Mucosa of descending colon (tissue), 3 donors: ENCODE measurements around the gene GBP5. TPM values are rescaled to one million over a fixed set of nuclear protein-coding genes. Genes with fewer than 3 reads are reported as not detected.
"Not testable (repeated sequence)": the region's sequence is repeated elsewhere in the genome, so short reads cannot be mapped to it uniquely, and the experiment has no call there.

Experiments used
- ATAC-seq: fragments of 200-7000 bp; cut with Tn5 transposase; one replicate; pipeline ENCODE4 v1.9.1; 2020; ENCODE audit warnings: mild to moderate bottlenecking, moderate library complexity
- DNase-seq, 3 donors: peaks; one replicate each; pipeline ENCODE4 v3.0.0-alpha.2; 2020
- H3K36me3 ChIP-seq: fragments of 200-600 bp; one replicate; pipeline ENCODE4 v1.8.0; 2021; ENCODE audit warnings: low read depth, mild to moderate bottlenecking
- H3K4me1 ChIP-seq: fragments of 200-600 bp; one replicate; pipeline ENCODE4 v1.8.0; 2021; ENCODE audit warnings: low read depth, mild to moderate bottlenecking
- H3K4me3 ChIP-seq: fragments of 200-600 bp; one replicate; pipeline ENCODE4 v1.8.0; 2021; ENCODE audit warnings: mild to moderate bottlenecking
- H3K9me3 ChIP-seq: fragments of 200-600 bp; one replicate; pipeline ENCODE4 v1.8.0; 2021; ENCODE audit warnings: mild to moderate bottlenecking
- intact Hi-C, 2 donors: fragments of 100-400 bp; cut with DNase I in 1 of 2; cut with micrococcal nuclease in 1 of 2; formaldehyde crosslinking; loops; one replicate each; pipeline versions ENCODE4 v1.11.0 to v1.11.1; 2022; cut with DNase I, micrococcal nuclease
- total RNA-seq, 3 donors: library from RNA; stranded (reverse); fragmentation: NEBNext Ultra II Directional in 2 of 3; extraction: Animal tissue kit (Norgen Biotek cat#: 25700) in 2 of 3; gene quantifications; one replicate each; pipeline versions ENCODE4 v1.2.1 to v1.2.4, GENCODE V29; 2021 to 2023
- TF ChIP-seq, protein P1 (sequence below): fragments of 200-600 bp; IDR thresholded peaks from one replicate; pipeline ENCODE4 v1.8.0; 2022; ENCODE audit warnings: antibody characterized with exemption, mild to moderate bottlenecking
- donor health status: DM: no; HTN: no; CAD: no; lungs with moderate emphysema.
- donor health status: DM: no; HTN: no; CAD: no.
- donor health status: DM: no; HTN: yes; CAD: no.

GBP5 gene
- total RNA-seq, 3 donors from 2014 or later = 2.1 to 7.3 (median 3.3) TPM

DNA sequence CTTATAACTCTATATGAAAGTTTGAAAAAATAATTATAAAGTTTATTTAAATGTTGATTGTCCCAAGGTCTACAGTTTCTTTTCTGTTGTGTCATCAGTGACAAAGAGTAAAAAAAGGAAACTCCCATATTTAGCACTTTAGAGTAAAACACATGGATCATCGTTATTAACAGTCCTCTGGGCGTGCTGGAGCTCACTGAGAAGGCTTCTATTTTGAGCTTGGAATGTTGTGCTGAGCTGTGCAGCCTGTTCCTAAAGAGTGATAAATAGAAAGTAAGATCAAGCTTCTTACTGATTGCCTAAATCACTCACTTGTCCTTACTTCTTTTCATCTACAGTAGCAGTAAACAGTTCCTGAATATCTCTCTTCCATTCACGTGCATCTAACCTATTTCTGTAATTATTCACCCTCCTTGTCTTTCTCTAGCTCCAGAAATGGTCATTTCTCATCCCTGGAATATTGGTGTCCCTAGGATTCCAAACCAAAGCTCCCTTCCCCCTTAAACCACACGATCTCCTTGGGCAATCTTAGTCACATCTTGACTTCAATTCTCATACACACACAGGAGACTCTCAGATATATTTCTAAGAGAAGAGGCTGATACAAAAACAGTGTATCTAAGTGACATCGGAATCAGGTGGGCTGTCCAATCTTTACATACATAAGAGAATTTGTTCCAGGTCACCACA, 11.9 kb downstream of the GBP5 start:
- Histone ChIP-seq H3K9me3 (no peaks in the 10 kb centered on the region), H3K4me1 (no peaks in the 10 kb centered on the region), H3K36me3 (no peaks in the 10 kb centered on the region), H3K4me3 (no peak overlapping the region)
- DNase-seq (no peak), ATAC-seq (peak; percentile 19)
- TF ChIP-seq, protein P1, sequence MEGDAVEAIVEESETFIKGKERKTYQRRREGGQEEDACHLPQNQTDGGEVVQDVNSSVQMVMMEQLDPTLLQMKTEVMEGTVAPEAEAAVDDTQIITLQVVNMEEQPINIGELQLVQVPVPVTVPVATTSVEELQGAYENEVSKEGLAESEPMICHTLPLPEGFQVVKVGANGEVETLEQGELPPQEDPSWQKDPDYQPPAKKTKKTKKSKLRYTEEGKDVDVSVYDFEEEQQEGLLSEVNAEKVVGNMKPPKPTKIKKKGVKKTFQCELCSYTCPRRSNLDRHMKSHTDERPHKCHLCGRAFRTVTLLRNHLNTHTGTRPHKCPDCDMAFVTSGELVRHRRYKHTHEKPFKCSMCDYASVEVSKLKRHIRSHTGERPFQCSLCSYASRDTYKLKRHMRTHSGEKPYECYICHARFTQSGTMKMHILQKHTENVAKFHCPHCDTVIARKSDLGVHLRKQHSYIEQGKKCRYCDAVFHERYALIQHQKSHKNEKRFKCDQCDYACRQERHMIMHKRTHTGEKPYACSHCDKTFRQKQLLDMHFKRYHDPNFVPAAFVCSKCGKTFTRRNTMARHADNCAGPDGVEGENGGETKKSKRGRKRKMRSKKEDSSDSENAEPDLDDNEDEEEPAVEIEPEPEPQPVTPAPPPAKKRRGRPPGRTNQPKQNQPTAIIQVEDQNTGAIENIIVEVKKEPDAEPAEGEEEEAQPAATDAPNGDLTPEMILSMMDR = no peak
- intact Hi-C loops = no loop called here

DNA sequence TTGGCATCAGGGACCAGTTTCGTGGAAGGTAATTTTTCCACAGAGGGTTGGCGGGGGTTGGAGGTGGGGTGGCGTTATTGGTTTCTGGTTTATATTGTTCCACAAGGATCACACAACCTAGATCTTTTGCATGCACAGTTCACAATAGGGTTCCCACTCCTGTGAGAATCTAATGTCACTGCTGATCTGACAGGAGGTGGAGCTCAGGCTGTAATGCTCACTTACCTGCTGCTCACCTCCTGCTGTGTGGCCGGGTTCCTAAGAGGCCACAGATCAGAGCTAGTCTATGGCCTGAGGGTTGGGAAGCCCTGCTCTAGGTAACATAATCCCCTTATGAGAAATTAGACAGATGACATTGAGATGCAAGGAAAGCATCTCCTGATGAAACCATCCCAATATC, 12.6 kb downstream of the GBP5 start:
- no peak overlapping the region for H3K4me3 ChIP-seq
- TF ChIP-seq, protein P1 = no peak

DNA sequence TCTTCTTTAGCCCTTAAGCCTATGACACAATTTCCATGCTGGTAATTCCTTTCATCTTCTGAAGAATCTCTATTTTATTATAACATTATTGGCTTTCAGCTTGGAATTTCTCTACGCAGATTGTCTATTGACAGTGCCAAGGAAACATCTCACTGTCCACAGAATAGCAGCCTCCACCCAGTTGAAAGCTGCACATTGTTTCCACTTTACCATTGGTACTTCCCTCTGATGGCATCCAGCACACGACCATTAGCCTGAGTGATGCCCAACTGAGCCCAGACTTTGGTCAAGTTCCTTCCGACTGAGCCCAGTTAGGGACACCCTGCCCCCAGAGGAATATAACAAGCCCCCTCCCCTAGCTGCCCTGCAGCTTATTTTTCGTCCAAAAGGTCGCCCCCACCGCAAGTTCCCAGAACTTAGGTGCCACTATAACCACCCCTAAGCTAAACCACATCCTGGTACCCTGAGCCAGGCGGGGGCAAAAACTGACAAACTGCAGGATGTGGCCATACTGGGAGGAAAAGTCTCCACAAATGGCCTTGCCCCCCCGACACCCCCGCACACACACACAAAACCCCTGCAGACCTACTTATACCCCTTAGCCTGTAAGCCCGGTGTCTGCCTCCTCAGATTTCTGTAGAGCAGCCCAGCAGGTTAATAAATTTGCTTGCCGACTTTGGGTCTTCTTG, 13.2 kb downstream of the GBP5 start:
- TF ChIP-seq, protein P1 = no peak
- intact Hi-C loops = no loop called here
- Histone ChIP-seq H3K36me3 (no peaks in the 10 kb centered on the region), H3K9me3 (no peaks in the 10 kb centered on the region), H3K4me1 (no peaks in the 10 kb centered on the region), H3K4me3 (no peak overlapping the region)
- DNase-seq (peak in 2 of 3 donors; percentile 30 to 71), ATAC-seq (peak; percentile 73)

More for the DNA sequence above, 12.6 kb downstream of the GBP5 start:
- Histone ChIP-seq H3K36me3 (no peaks in the 10 kb centered on the region), H3K4me1 (no peaks in the 10 kb centered on the region), H3K9me3 (no peaks in the 10 kb centered on the region)
- intact Hi-C loops = no loop called here
- no peak for ATAC-seq
- no peak for DNase-seq

DNA sequence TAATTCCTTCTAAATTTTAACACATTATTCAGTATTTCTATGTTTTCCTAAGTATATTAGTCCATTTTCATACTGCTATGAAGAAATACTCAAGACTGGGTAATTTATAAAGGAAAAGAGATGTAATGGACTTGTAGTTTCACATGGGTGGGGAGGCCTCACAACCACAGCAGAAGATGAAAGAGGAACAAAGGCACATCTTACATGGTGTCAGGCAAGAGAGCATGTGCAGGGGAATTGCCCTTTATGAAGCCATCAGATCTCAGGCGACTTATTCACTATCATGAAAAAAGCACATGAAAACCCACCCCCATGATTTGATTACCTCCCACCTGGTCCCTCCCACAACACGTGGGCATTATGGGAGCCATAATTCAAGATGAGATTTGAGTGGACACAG, 15.6 kb downstream of the GBP5 start:
- TF ChIP-seq, protein P1 = no peak
- intact Hi-C loops = no loop called here
- H3K9me3 ChIP-seq = no peaks in the 10 kb centered on the region
- H3K4me1 ChIP-seq = no peaks in the 10 kb centered on the region
- DNase-seq (no peak), ATAC-seq (no peak)
- H3K36me3 ChIP-seq = no peaks in the 10 kb centered on the region
- H3K4me3 ChIP-seq = no peak overlapping the region

DNA sequence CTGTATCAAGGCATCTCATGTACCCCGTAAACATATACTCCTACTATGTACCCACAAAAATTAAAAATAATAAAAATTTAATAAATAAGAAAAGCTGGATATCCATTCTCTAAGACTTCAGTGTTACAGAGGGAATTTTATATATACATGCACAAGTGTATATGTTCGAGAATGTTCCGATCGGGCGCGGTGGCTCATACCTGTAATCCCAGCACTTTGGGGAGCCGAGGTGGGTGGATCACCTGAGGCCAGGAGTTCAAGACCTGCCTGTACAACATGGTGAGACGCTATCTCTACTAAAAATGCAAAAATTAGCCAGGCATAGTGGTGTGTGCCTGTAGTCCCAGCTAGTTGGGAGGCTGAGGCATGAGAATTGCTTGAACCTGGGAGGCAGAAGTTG, 17.1 kb downstream of the GBP5 start:
- H3K9me3 ChIP-seq, ATAC-seq, intact Hi-C loops, H3K36me3 ChIP-seq, H3K4me3 ChIP-seq, DNase-seq, H3K4me1 ChIP-seq: not testable (repeated sequence)

DNA sequence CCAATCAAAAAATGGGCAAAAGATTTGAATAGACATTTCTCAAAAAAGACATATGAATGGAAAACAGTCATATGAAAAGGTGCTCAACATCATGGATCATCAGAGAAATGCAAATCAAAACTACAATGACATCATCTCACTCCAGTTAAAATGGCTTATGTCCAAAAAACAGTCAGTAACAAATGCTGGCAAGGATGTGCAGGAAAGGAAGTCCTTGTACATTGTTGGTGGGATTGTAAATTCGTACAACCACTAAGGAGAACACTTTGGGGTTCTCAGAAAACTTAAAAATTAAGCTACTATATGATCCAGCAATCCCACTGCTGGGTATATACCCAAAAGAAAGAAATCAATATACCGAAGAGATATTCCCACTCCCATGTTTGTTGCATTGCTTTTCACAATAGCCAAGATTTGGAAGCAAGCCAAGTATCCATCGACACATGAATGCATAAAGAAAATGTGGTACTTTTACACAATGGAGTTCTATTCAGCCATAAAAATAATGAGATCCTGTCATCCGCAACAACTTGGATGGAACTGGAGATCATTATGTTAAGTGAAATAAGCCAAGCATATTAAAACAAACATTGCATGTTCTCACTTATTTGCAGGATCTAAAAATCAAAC, 17.9 kb downstream of the GBP5 start:
- Histone ChIP-seq H3K4me1 (no peaks in the 10 kb centered on the region), H3K4me3 (no peak overlapping the region), H3K36me3 (no peaks in the 10 kb centered on the region), H3K9me3 (no peaks in the 10 kb centered on the region)
- ATAC-seq (no peak), DNase-seq (no peak)
- intact Hi-C loops = no loop called here
- TF ChIP-seq, protein P1 = no peak
